ENCODE results near the gene HLTF.

GRCh38 chr3:149007567-149008257, 78.6 kb downstream of the HLTF start:
- TF ChIP-seq JUNB (IDR thresholded peaks at IDR 0.05; ENCODE audit: unreplicated experiment) (no peak), EZH2phosphoT487 (IDR thresholded peaks at IDR 0.05; ENCODE audit: unreplicated experiment) (no peak), ZNF114 (CRISPR knock-in tag; IDR thresholded peaks at IDR 0.05) (no peak), POLR2AphosphoS5 (IDR thresholded peaks at IDR 0.05; ENCODE audit: low read depth) (no peak), REST (IDR thresholded peaks at IDR 0.05; ENCODE audit: unreplicated experiment) (no peak)
- TF ChIP-seq, protein P1, sequence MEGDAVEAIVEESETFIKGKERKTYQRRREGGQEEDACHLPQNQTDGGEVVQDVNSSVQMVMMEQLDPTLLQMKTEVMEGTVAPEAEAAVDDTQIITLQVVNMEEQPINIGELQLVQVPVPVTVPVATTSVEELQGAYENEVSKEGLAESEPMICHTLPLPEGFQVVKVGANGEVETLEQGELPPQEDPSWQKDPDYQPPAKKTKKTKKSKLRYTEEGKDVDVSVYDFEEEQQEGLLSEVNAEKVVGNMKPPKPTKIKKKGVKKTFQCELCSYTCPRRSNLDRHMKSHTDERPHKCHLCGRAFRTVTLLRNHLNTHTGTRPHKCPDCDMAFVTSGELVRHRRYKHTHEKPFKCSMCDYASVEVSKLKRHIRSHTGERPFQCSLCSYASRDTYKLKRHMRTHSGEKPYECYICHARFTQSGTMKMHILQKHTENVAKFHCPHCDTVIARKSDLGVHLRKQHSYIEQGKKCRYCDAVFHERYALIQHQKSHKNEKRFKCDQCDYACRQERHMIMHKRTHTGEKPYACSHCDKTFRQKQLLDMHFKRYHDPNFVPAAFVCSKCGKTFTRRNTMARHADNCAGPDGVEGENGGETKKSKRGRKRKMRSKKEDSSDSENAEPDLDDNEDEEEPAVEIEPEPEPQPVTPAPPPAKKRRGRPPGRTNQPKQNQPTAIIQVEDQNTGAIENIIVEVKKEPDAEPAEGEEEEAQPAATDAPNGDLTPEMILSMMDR (conservative IDR thresholded peaks at IDR 0.05; ENCODE audit: low read depth in 2 of 2), result no peak

Data from GM23338 (cell line).